ENCODE results near the gene SLCO2A1.
A peak's percentile ranks its signal among the peaks of the same experiment; 100 is the strongest.

SLCO2A1 gene

GRCh38 chr3:134029256-134029733, 430 bp downstream of the SLCO2A1 start (continued):
- TF ChIP-seq ZNF211 (tag by site-specific recombination; IDR thresholded peaks at IDR 0.05; ENCODE audit: low read depth) (no peak), ZNF266 (tag by site-specific recombination; IDR thresholded peaks at IDR 0.05; ENCODE audit: low read depth) (no peak), ZBTB20 (tag by site-specific recombination; IDR thresholded peaks at IDR 0.05) (peak; percentile 12; the same call in 1 of the 2 replicates), ZNF544 (tag by site-specific recombination; IDR thresholded peaks at IDR 0.05) (no peak), ZNF274 (IDR thresholded peaks at IDR 0.05; ENCODE audit: low read length) (no peak), ZNF274 (tag by site-specific recombination; IDR thresholded peaks at IDR 0.05; ENCODE audit: borderline replicate concordance) (no peak), KLF7 (tag by site-specific recombination; IDR thresholded peaks at IDR 0.05; ENCODE audit: borderline replicate concordance) (peak; percentile 46; the same call in 1 of the 2 replicates), ZNF169 (tag by site-specific recombination; IDR thresholded peaks at IDR 0.05) (no peak), GFI1B (tag by site-specific recombination; IDR thresholded peaks at IDR 0.05) (no peak), ZNF629 (tag by site-specific recombination; IDR thresholded peaks at IDR 0.05) (no peak), ZNF184 (tag by site-specific recombination; IDR thresholded peaks at IDR 0.05) (no peak), ZNF391 (tag by site-specific recombination; IDR thresholded peaks at IDR 0.05; ENCODE audit: borderline replicate concordance, low read depth) (0 out of 2 replicates have a peak, but pooled peaks have one; percentile 31), ZNF660 (tag by site-specific recombination; IDR thresholded peaks at IDR 0.05) (no peak), FEZF1 (tag by site-specific recombination; IDR thresholded peaks at IDR 0.05) (0 out of 2 replicates have a peak, but pooled peaks have one; percentile 9), ZNF658 (tag by site-specific recombination; IDR thresholded peaks at IDR 0.05) (no peak), ZNF335 (tag by site-specific recombination; conservative IDR thresholded peaks at IDR 0.05) (peak; percentile 68), ZFHX2 (tag by site-specific recombination; conservative IDR thresholded peaks at IDR 0.05) (peak; percentile 39), ZNF843 (tag by site-specific recombination; IDR thresholded peaks at IDR 0.05) (no peak), RBAK (tag by site-specific recombination; IDR thresholded peaks at IDR 0.05) (no peak), ZNF785 (tag by site-specific recombination; IDR thresholded peaks at IDR 0.05) (no peak), MZF1 (tag by site-specific recombination; IDR thresholded peaks at IDR 0.05; ENCODE audit: borderline replicate concordance) (no peak), ZNF19 (tag by site-specific recombination; IDR thresholded peaks at IDR 0.05; ENCODE audit: low read depth) (no peak), TCF7L2 (IDR thresholded peaks at IDR 0.05; ENCODE audit: borderline replicate concordance, low read depth, low read length) (no peak), ZNF610 (tag by site-specific recombination; IDR thresholded peaks at IDR 0.05; ENCODE audit: borderline replicate concordance) (no peak), SETDB1 (IDR thresholded peaks at IDR 0.05; ENCODE audit: insufficient read length, low read length) (no peak), ZNF10 (tag by site-specific recombination; IDR thresholded peaks at IDR 0.05) (no peak), ZNF529 (tag by site-specific recombination; IDR thresholded peaks at IDR 0.05; ENCODE audit: insufficient replicate concordance) (no peak), ZNF792 (tag by site-specific recombination; IDR thresholded peaks at IDR 0.05) (no peak)
- TF ChIP-seq, protein P1, sequence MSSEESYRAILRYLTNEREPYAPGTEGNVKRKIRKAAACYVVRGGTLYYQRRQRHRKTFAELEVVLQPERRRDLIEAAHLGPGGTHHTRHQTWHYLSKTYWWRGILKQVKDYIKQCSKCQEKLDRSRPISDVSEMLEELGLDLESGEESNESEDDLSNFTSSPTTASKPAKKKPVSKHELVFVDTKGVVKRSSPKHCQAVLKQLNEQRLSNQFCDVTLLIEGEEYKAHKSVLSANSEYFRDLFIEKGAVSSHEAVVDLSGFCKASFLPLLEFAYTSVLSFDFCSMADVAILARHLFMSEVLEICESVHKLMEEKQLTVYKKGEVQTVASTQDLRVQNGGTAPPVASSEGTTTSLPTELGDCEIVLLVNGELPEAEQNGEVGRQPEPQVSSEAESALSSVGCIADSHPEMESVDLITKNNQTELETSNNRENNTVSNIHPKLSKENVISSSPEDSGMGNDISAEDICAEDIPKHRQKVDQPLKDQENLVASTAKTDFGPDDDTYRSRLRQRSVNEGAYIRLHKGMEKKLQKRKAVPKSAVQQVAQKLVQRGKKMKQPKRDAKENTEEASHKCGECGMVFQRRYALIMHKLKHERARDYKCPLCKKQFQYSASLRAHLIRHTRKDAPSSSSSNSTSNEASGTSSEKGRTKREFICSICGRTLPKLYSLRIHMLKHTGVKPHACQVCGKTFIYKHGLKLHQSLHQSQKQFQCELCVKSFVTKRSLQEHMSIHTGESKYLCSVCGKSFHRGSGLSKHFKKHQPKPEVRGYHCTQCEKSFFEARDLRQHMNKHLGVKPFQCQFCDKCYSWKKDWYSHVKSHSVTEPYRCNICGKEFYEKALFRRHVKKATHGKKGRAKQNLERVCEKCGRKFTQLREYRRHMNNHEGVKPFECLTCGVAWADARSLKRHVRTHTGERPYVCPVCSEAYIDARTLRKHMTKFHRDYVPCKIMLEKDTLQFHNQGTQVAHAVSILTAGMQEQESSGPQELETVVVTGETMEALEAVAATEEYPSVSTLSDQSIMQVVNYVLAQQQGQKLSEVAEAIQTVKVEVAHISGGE (tag by site-specific recombination; conservative IDR thresholded peaks at IDR 0.05; ENCODE audit: low read depth): no peak
- TF ChIP-seq, protein P2, sequence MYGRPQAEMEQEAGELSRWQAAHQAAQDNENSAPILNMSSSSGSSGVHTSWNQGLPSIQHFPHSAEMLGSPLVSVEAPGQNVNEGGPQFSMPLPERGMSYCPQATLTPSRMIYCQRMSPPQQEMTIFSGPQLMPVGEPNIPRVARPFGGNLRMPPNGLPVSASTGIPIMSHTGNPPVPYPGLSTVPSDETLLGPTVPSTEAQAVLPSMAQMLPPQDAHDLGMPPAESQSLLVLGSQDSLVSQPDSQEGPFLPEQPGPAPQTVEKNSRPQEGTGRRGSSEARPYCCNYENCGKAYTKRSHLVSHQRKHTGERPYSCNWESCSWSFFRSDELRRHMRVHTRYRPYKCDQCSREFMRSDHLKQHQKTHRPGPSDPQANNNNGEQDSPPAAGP (tag by site-specific recombination; IDR thresholded peaks at IDR 0.05): peak; percentile 35; the same call in 1 of the 2 replicates
- TF ChIP-seq, protein P3, sequence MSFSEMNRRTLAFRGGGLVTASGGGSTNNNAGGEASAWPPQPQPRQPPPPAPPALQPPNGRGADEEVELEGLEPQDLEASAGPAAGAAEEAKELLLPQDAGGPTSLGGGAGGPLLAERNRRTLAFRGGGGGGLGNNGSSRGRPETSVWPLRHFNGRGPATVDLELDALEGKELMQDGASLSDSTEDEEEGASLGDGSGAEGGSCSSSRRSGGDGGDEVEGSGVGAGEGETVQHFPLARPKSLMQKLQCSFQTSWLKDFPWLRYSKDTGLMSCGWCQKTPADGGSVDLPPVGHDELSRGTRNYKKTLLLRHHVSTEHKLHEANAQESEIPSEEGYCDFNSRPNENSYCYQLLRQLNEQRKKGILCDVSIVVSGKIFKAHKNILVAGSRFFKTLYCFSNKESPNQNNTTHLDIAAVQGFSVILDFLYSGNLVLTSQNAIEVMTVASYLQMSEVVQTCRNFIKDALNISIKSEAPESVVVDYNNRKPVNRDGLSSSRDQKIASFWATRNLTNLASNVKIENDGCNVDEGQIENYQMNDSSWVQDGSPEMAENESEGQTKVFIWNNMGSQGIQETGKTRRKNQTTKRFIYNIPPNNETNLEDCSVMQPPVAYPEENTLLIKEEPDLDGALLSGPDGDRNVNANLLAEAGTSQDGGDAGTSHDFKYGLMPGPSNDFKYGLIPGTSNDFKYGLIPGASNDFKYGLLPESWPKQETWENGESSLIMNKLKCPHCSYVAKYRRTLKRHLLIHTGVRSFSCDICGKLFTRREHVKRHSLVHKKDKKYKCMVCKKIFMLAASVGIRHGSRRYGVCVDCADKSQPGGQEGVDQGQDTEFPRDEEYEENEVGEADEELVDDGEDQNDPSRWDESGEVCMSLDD (tag by site-specific recombination; IDR thresholded peaks at IDR 0.05): no peak; the same call in 1 of the 2 replicates
- TF ChIP-seq, protein P4, sequence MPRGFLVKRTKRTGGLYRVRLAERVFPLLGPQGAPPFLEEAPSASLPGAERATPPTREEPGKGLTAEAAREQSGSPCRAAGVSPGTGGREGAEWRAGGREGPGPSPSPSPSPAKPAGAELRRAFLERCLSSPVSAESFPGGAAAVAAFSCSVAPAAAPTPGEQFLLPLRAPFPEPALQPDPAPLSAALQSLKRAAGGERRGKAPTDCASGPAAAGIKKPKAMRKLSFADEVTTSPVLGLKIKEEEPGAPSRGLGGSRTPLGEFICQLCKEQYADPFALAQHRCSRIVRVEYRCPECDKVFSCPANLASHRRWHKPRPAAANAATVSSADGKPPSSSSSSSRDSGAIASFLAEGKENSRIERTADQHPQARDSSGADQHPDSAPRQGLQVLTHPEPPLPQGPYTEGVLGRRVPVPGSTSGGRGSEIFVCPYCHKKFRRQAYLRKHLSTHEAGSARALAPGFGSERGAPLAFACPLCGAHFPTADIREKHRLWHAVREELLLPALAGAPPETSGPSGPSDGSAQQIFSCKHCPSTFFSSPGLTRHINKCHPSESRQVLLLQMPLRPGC (tag by site-specific recombination; IDR thresholded peaks at IDR 0.05): no peak
